H1 (cell line): ENCODE data around the gene NEGR1. TPM values are rescaled to one million over a fixed set of nuclear protein-coding genes. Genes with fewer than 3 reads are reported as not detected.

Experiments used
- CTCF ChIA-PET: fragments of 300-600 bp; sonication (Branson Sonifier 250); formaldehyde crosslinking; loops from one replicate; lab custom pipeline; 2021; ENCODE audit not compliant: partially characterized antibody; lab: Charles Lee
- POLR2A ChIA-PET: fragments of 300-600 bp; sonication (Branson Sonifier 250); formaldehyde crosslinking; loops from one replicate; lab custom pipeline; 2021; ENCODE audit warnings: inconsistent platforms; ENCODE audit not compliant: partially characterized antibody; lab: Charles Lee
- DNase-seq, 2 experiments: peaks; one replicate each; pipeline versions ENCODE4 v3.0.0 to v3.0.0-alpha.2; 2010 to 2022; ENCODE audit warnings: low spot score in 2 of 2, low read depth in 1 of 2, mixed read lengths in 1 of 2
- FAIRE-seq: peaks from 2 replicates; lab custom pipeline; 2011; peaks lifted over from hg19 to GRCh38; lab: Jason Lieb, UNC
- H2AFZ ChIP-seq: 2 replicates; pipeline ENCODE4 v1.8.1; 2012; ENCODE audit warnings: low read length, inconsistent platforms
- H2AK5ac ChIP-seq: 2 replicates; pipeline ENCODE4 v1.6.1; 2013; ENCODE audit warnings: low read depth, low read length
- H2BK120ac ChIP-seq: replicated peaks from 2 replicates; pipeline ENCODE3; 2013; ENCODE audit warnings: low read depth, low read length, inconsistent platforms
- H2BK12ac ChIP-seq: 2 replicates; pipeline ENCODE4 v1.6.1; 2013; ENCODE audit warnings: low read depth, low read length
- H2BK15ac ChIP-seq: 2 replicates; pipeline ENCODE4 v1.6.1; 2013; ENCODE audit warnings: low read length
- H2BK20ac ChIP-seq: 2 replicates; pipeline ENCODE4 v1.6.1; 2013; ENCODE audit warnings: low read length
- H2BK5ac ChIP-seq: 2 replicates; pipeline ENCODE4 v1.6.1; 2013; ENCODE audit warnings: low read depth, low read length
- H3K14ac ChIP-seq: 2 replicates; pipeline ENCODE4 v1.6.1; 2013; ENCODE audit warnings: inconsistent platforms; ENCODE audit not compliant: insufficient read length
- H3K18ac ChIP-seq: 2 replicates; pipeline ENCODE4 v1.6.1; 2013; ENCODE audit warnings: low read length; ENCODE audit errors: extremely low read depth
- H3K23ac ChIP-seq: 2 replicates; pipeline ENCODE4 v1.6.1; 2013; ENCODE audit warnings: inconsistent platforms; ENCODE audit not compliant: insufficient read length
- H3K23me2 ChIP-seq: 2 replicates; pipeline ENCODE4 v1.6.1; 2013; ENCODE audit warnings: low read depth, low read length
- H3K27ac ChIP-seq: 2 replicates; pipeline ENCODE4 v1.6.1; 2011; ENCODE audit warnings: low read depth, low read length, inconsistent platforms
- H3K27me3 ChIP-seq, 4 experiments: replicated peaks in 1 of 4; 1 replicate in 1 of 4; 2 replicates in 3 of 4; pipeline versions ENCODE4 v1.6.1 to v1.8.1; 2011 to 2013; ENCODE audit warnings: low read length in 3 of 4, mild to moderate bottlenecking in 3 of 4, inconsistent platforms in 2 of 4, mixed read lengths in 2 of 4, moderate library complexity in 1 of 4; ENCODE audit not compliant: control insufficient read depth in 3 of 4, insufficient read depth in 3 of 4; ENCODE audit errors: extremely low read depth in 1 of 4
- H3K36me3 ChIP-seq, 4 experiments: 2 replicates each; pipeline versions ENCODE4 v1.6.1 to v1.8.1; 2011 to 2013; ENCODE audit warnings: mild to moderate bottlenecking in 4 of 4, low read length in 3 of 4, moderate library complexity in 2 of 4, control low read depth in 1 of 4, inconsistent platforms in 1 of 4; ENCODE audit not compliant: insufficient read depth in 4 of 4, control insufficient read depth in 2 of 4
- H3K4ac ChIP-seq: replicated peaks from 2 replicates; pipeline ENCODE3; 2013; ENCODE audit warnings: low read length, low read depth, mixed read lengths, inconsistent platforms; ENCODE audit not compliant: insufficient read length
- H3K4me1 ChIP-seq, 4 experiments: replicated peaks in 1 of 4; 1 replicate in 1 of 4; 2 replicates in 3 of 4; pipeline versions ENCODE4 v1.6.1 to v1.8.1; 2011 to 2013; ENCODE audit warnings: low read length in 3 of 4, inconsistent platforms in 2 of 4, mixed read lengths in 1 of 4; ENCODE audit not compliant: insufficient read depth in 4 of 4, control insufficient read depth in 3 of 4
- H3K4me2 ChIP-seq, 2 experiments: 2 replicates each; pipeline versions ENCODE4 v1.6.1 to v1.8.1; 2011 to 2013; ENCODE audit warnings: low read depth in 2 of 2, low read length in 2 of 2, control low read depth in 1 of 2, inconsistent platforms in 1 of 2, mild to moderate bottlenecking in 1 of 2; ENCODE audit not compliant: insufficient read depth in 1 of 2
- H3K4me3 ChIP-seq, 4 experiments: fragments of 200-600, 300-600 bp in 1 of 4; sonication (generic), shearing (Covaris generic), sonication (Bioruptor Twin) in 1 of 4; 2 replicates each; pipeline versions ENCODE4 v1.5.1 to v1.8.1; 2011 to 2016; ENCODE audit warnings: low read length in 4 of 4, low read depth in 3 of 4, control low read depth in 2 of 4, inconsistent platforms in 2 of 4, mild to moderate bottlenecking in 2 of 4, mixed read lengths in 1 of 4, moderate library complexity in 1 of 4; ENCODE audit not compliant: insufficient read depth in 2 of 4; ENCODE audit errors: extremely low read depth in 1 of 4
- H3K56ac ChIP-seq: replicated peaks from 2 replicates; pipeline ENCODE3; 2013; ENCODE audit warnings: low read depth, mild to moderate bottlenecking, mixed read lengths, low read length, inconsistent platforms; ENCODE audit not compliant: insufficient read length
- H3K79me1 ChIP-seq: 2 replicates; pipeline ENCODE4 v1.6.1; 2013; ENCODE audit warnings: low read depth, low read length, control low read depth
- H3K79me2 ChIP-seq, 2 experiments: 2 replicates each; pipeline versions ENCODE4 v1.6.1 to v1.8.1; 2012 to 2013; ENCODE audit warnings: low read length in 2 of 2, mild to moderate bottlenecking in 2 of 2, inconsistent platforms in 1 of 2; ENCODE audit not compliant: insufficient read depth in 2 of 2, control insufficient read depth in 1 of 2
- H3K9ac ChIP-seq, 4 experiments: replicated peaks in 1 of 4; 1 replicate in 1 of 4; 2 replicates in 3 of 4; pipeline versions ENCODE4 v1.6.1 to v1.8.1; 2011 to 2013; ENCODE audit warnings: low read depth in 3 of 4, low read length in 3 of 4, control low read depth in 2 of 4, mild to moderate bottlenecking in 2 of 4, moderate library complexity in 2 of 4, inconsistent platforms in 1 of 4; ENCODE audit errors: extremely low read depth in 1 of 4
- H3K9me3 ChIP-seq, 2 experiments: 2 replicates each; pipeline versions ENCODE4 v1.6.1 to v1.8.1; 2012 to 2013; ENCODE audit warnings: mild to moderate bottlenecking in 2 of 2, moderate library complexity in 2 of 2, control low read depth in 1 of 2, inconsistent platforms in 1 of 2, low read depth in 1 of 2, low read length in 1 of 2, mixed read lengths in 1 of 2; ENCODE audit not compliant: insufficient read depth in 2 of 2
- H4K20me1 ChIP-seq, 2 experiments: replicated peaks in 1 of 2; 2 replicates each; pipeline versions ENCODE3 to v1.8.1; 2011 to 2013; ENCODE audit warnings: inconsistent platforms in 2 of 2, low read length in 2 of 2, mild to moderate bottlenecking in 1 of 2; ENCODE audit not compliant: insufficient read depth in 2 of 2, control insufficient read depth in 1 of 2
- H4K5ac ChIP-seq: 2 replicates; pipeline ENCODE4 v1.6.1; 2013; ENCODE audit warnings: low read length, low read depth, mixed read lengths, inconsistent platforms; ENCODE audit not compliant: insufficient read length
- H4K8ac ChIP-seq: 2 replicates; pipeline ENCODE4 v1.8.0; 2013; ENCODE audit warnings: mild to moderate bottlenecking, moderate library complexity, low read length, inconsistent platforms; ENCODE audit not compliant: insufficient read depth; ENCODE audit errors: extremely low read depth
- H4K91ac ChIP-seq: replicated peaks from 2 replicates; pipeline ENCODE3; 2013; ENCODE audit warnings: low read length, mixed read lengths, inconsistent platforms; ENCODE audit not compliant: insufficient read length
- BCL11A ChIP-seq, 2 experiments: IDR thresholded peaks; one replicate each; pipeline ENCODE4 v1.6.1; 2011; ENCODE audit warnings: low read depth in 2 of 2, low read length in 2 of 2, mild to moderate bottlenecking in 2 of 2
- CBX8 ChIP-seq: fragments of 300-800, 300-1000 bp; sonication (generic); IDR thresholded peaks from 2 replicates; pipeline ENCODE4 v1.7.1; 2016; ENCODE audit warnings: low read depth, low read length, borderline replicate concordance
- CEBPB ChIP-seq: IDR thresholded peaks from 2 replicates; pipeline ENCODE4 v1.6.1; 2012; ENCODE audit warnings: low read depth, low read length
- FOSL1 ChIP-seq: IDR thresholded peaks from 2 replicates; pipeline ENCODE4 v1.6.1; 2011; ENCODE audit warnings: mild to moderate bottlenecking, low read depth, low read length, moderate library complexity; ENCODE audit not compliant: insufficient read depth
- GABPA ChIP-seq: IDR thresholded peaks from 2 replicates; pipeline ENCODE4 v1.6.1; 2011; ENCODE audit warnings: mild to moderate bottlenecking, low read length, moderate library complexity, borderline replicate concordance; ENCODE audit not compliant: insufficient read depth
- GTF2F1 ChIP-seq: IDR thresholded peaks from 2 replicates; pipeline ENCODE4 v1.6.1; 2012; ENCODE audit warnings: low read depth, low read length, improper control_type of control experiment, borderline replicate concordance
- KDM4A ChIP-seq: IDR thresholded peaks from one replicate; pipeline ENCODE4 v1.7.1; 2012; ENCODE audit warnings: low read depth, mild to moderate bottlenecking, moderate library complexity, low read length, inconsistent platforms; ENCODE audit not compliant: severe bottlenecking
- KDM5A ChIP-seq: fragments of 200-600 bp; IDR thresholded peaks from 2 replicates; pipeline ENCODE4 v1.7.1; 2012; ENCODE audit warnings: mild to moderate bottlenecking, low read length, inconsistent platforms, mixed read lengths
- PHF8 ChIP-seq: fragments of 200-600 bp; sonication (generic); conservative IDR thresholded peaks from 2 replicates; pipeline ENCODE4 v1.7.1; 2012; ENCODE audit warnings: low read depth, mild to moderate bottlenecking, inconsistent platforms, low read length, moderate library complexity
- POLR2AphosphoS5 ChIP-seq: IDR thresholded peaks from 2 replicates; pipeline ENCODE4 v1.6.1; 2011; ENCODE audit warnings: low read depth, low read length
- RXRA ChIP-seq: IDR thresholded peaks from 2 replicates; pipeline ENCODE4 v1.6.1; 2011; ENCODE audit warnings: low read depth, mild to moderate bottlenecking, low read length, moderate library complexity; ENCODE audit not compliant: insufficient read depth
- SUZ12 ChIP-seq: fragments of 200-600 bp; sonication (generic); IDR thresholded peaks from 2 replicates; pipeline ENCODE4 v1.6.1; 2012; ENCODE audit warnings: mild to moderate bottlenecking, inconsistent platforms, low read length, moderate library complexity, mixed read lengths
- TAF1 ChIP-seq: IDR thresholded peaks from 2 replicates; pipeline ENCODE4 v1.6.1; 2011; ENCODE audit warnings: mild to moderate bottlenecking, low read depth, low read length
- WGBS, 2 experiments: shearing (Covaris generic) in 1 of 2; methylation state at CpG; one replicate each; pipeline versions ENCODE4 v1.1.6 to v1.1.7; 2013 to 2015; ENCODE audit warnings: low lambda C conversion rate in 2 of 2, mixed read lengths in 2 of 2, inconsistent platforms in 1 of 2, low coverage in 1 of 2, missing lambda C conversion rate in 1 of 2; ENCODE audit not compliant: insufficient replicate concordance in 2 of 2, insufficient coverage in 1 of 2, insufficient read length in 1 of 2; ENCODE audit errors: extremely low coverage in 1 of 2, missing lambda C conversion rate in 1 of 2; 5-methylcytosine and 5-hydroxymethylcytosine counted together
- polyA plus RNA-seq, 7 experiments: library from polyadenylated mRNA; depleted of rRNA in 3 of 7; stranded (reverse) in 5 of 7; unstranded in 2 of 7; fragments of >200 nt in 5 of 7; fragments of 200-250 nt in 2 of 7; gene quantifications; 1 replicate in 5 of 7; 2 replicates in 1 of 7; 4 replicates in 1 of 7; pipeline versions ENCODE4 v1.2.1 to v1.2.3, GENCODE V29; 2011 to 2013; ENCODE audit warnings: missing spikeins in 2 of 7, mixed read lengths in 2 of 7
- total RNA-seq: library from RNA; stranded (reverse); fragmentation: NEBNext Ultra II Directional; extraction: Animal tissue kit (Norgen Biotek cat#: 25700); gene quantifications from 2 replicates; pipeline ENCODE4 v1.2.1, GENCODE V29; 2021
- TF ChIP-seq, protein P1 (sequence below): IDR thresholded peaks from 2 replicates; pipeline ENCODE4 v1.6.1; 2011; ENCODE audit warnings: low read length, improper control_type of control experiment

NEGR1 gene
- total and polyA plus RNA-seq, 2 of the 8 experiments (the other 6 are each of a cell fraction or from before 2014, with no cell fraction given): 0.71 to 1.3 TPM

GRCh38 chr1:71656902-71657301 lies 625.4 kb downstream of the NEGR1 start:
- Histone ChIP-seq H4K8ac (no peak overlapping the region), H3K36me3 (no peaks in the 10 kb centered on the region), H3K23ac (no peak overlapping the region), H3K79me2 (no peaks in the 10 kb centered on the region), H3K18ac (no peak overlapping the region), H3K4me1 (no peaks in the 10 kb centered on the region), H2BK20ac (no peak overlapping the region), H4K5ac (no peak overlapping the region), H3K9me3 (no peaks in the 10 kb centered on the region), H3K56ac (no peak overlapping the region), H3K4me2 (no peak overlapping the region), H2AK5ac (no peak overlapping the region), H3K9ac (no peak overlapping the region), H3K23me2 (no peaks in the 10 kb centered on the region), H3K27me3 (no peaks in the 10 kb centered on the region), H2AFZ (no peak overlapping the region), H3K14ac (no peak overlapping the region), H3K79me1 (no peaks in the 10 kb centered on the region), H3K4me3 (no peak overlapping the region), H3K4ac (no peak overlapping the region), H2BK15ac (no peak overlapping the region), H2BK12ac (no peak overlapping the region), H4K20me1 (no peaks in the 10 kb centered on the region), H2BK5ac (no peak overlapping the region), H4K91ac (no peak overlapping the region), H2BK120ac (no peak overlapping the region), H3K27ac (no peak overlapping the region)
- ChIA-PET POLR2A (no interaction called here), CTCF (no interaction called here)
- DNase-seq (no peak), FAIRE-seq (no peak)
- WGBS, 2 experiments: 86% methylated on average over 1 of the region's 1 CpG; no CpG with 5 or more reads in 1 of the 2 experiments
- TF ChIP-seq GTF2F1 (no peak), KDM4A (no peak), GABPA (no peak), FOSL1 (no peak), SUZ12 (no peak), CEBPB (no peak), KDM5A (no peak), POLR2AphosphoS5 (no peak), BCL11A (IDR thresholded peaks at IDR 0.05; ENCODE audit: low read depth in 2 of 2, low read length in 2 of 2) (no peak), CBX8 (no peak), RXRA (no peak), PHF8 (no peak), TAF1 (no peak)
- TF ChIP-seq, protein P1, sequence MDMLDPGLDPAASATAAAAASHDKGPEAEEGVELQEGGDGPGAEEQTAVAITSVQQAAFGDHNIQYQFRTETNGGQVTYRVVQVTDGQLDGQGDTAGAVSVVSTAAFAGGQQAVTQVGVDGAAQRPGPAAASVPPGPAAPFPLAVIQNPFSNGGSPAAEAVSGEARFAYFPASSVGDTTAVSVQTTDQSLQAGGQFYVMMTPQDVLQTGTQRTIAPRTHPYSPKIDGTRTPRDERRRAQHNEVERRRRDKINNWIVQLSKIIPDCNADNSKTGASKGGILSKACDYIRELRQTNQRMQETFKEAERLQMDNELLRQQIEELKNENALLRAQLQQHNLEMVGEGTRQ: no peak
